HG02571 (cell line): ENCODE measurements around the gene RABGAP1L.
"Not testable (repeated sequence)": the region's sequence is repeated elsewhere in the genome, so short reads cannot be mapped to it uniquely, and the experiment has no call there.

Source experiments
- ATAC-seq: cut with Tn5 transposase; IDR thresholded peaks from one replicate; pipeline ENCODE4 v1.9.1; 2021; ENCODE audit warnings: mild to moderate bottlenecking, moderate library complexity; ENCODE audit not compliant: unreplicated experiment

Gene RABGAP1L

DNA sequence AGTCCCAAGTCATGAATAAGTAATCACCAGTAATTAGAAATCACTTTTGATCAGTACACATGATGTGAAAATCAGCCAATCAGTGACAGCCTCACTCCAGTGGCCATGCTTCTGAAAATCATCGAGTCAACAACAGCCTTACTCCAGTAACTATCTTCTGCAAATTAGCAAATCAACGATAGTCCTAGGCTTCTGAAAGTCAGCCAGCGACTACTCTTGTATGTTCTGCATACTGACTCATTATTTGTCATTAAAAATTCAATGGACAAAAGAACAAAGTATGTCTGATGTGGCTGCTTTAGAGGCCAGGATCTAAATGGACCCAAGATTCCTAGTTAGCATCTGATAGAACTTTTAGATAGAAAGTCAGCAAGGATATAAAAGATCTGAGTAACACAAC lies 391.0 kb downstream of the RABGAP1L start:
- ATAC-seq: no peak

- ATAC-seq: no peak
Observed at GRCh38 chr1:174556392-174556791, 397.1 kb downstream of the RABGAP1L start.

- no peak for ATAC-seq
Observed at GRCh38 chr1:174568551-174568950, 409.2 kb downstream of the RABGAP1L start.

DNA sequence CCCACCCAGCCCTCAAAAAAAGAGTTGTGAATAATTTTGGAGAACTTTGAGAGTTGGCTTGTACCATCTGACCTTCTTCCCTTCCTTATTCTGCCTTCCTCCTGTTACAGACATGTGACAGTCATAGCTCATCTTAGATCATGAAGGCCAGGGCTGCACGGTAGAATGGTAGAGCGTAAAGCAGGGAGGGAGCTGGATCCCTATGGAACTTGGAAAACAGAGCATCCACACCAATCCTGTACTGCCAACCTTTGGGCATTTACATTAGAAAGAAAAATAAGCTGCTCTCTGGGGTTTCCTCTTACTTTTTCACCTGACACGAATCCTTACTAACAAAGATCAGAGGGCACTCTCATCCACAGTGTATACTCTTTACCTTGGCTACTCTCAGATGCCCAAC lies 409.9 kb downstream of the RABGAP1L start:
- ATAC-seq: no peak

GRCh38 chr1:174572771-174573170 lies 413.5 kb downstream of the RABGAP1L start:
- no peak for ATAC-seq

- not testable (repeated sequence) for ATAC-seq
Observed at GRCh38 chr1:174576120-174576519, 416.8 kb downstream of the RABGAP1L start.

DNA sequence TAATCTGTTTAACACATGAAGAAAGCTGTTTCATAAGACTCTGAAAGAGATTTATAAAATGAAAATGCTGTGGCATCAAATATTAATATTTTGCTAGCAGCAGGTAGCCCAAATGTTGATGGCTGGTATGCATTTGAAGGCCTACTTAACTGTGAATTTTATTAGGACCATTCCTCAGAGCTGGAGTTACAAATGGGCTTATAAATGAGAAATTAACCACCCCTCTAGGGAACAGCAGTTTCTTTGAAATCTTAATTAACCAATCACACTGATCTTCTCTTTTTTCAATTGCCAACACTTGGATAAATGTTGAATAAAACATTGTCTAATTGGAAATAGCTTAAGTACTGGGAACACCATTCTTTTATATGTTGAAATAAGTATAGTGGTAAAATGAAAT lies 418.4 kb downstream of the RABGAP1L start:
- no peak for ATAC-seq

DNA sequence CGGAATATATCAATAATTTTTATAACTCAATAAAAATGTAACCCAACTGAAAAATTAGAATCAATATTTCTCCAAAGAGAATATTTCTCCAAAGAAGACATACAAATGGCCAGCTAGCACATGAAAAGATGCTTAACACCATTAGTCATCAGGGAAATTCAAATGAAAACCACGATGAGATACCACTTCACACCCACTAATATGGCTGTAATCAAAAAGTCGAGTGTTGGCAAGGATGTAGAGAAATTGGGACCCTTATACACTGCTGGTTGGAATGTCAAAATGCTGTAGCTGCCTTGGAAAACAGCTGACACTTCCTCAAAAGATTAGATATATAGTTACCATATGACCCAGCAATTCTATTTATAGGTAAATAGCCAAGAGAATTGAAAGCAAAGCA lies 421.5 kb downstream of the RABGAP1L start:
- no peak for ATAC-seq

DNA sequence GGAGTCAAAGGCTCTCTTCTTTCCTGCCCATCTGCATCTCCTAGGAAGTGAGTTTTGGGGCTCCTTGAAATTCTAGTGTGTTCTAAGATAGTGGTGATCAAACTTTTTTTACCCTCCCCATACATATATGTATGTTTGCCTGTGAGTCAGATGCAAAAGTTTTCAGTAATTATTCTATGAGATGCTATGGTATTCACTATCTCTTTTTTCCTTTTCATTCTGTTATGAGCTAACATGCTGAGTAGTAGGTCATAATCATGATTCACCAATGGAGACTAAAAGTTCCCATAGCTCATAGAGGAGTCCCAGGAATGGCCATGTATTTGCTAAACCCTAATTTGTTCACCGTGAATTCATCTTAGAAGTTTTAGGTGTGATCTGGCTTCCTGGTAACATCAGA lies 424.0 kb downstream of the RABGAP1L start:
- ATAC-seq: no peak

DNA sequence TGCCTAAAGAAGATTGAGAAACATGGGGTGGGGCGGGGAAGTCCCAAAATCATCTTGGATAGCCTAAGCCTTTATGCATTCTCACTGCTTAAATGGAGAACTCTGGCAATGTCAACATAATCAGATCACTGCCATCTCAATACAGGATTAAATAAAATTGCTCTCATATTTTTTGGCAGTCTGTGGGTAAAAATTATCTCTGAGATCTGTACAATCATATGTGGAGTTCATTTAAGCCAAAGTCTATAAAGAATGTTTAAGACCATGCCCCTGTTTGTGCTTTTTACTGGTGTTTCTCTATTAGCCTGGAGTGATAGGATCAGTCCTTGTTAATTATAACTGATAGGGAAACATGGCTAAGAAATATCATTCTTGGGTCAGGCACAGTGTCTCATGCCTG lies 424.8 kb downstream of the RABGAP1L start:
- ATAC-seq: no peak

DNA sequence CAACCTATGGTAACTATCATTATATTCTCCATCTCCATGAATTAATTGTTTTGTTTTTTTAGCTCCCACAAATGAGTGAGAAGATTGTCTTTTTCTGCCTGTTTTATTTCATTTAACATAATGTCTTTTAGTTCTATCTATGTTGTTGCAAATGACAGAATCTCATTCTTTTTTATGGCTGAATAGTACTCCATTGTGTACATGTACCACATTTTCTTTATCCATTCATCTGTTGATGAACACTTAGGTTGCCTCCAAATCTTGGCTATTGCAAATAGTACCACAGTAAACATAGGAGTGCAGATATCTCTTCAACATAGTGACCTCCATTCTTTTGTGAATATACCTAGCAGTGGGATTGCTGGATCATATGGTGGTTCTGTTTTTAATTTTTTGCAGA lies 429.3 kb downstream of the RABGAP1L start:
- ATAC-seq: not testable (repeated sequence)

DNA sequence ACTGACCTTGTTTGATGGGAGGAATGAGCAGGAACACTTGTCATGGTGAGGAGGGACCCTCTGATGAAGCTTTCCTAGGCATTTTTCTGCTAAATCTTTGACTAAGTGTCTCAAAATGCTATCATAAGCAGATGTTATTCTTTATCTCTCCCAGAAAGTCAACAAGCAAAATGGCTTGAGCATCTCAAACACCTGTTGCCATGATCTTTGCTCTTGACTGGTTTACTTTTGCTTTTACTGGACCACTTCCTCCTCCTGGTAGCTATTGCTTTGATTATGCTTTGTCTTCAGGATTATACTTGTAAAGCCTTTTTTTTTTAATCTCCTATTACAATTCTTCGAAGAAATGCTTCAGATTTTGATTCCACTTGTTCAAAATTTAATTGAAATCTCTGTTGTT lies 445.9 kb downstream of the RABGAP1L start:
- no peak for ATAC-seq

- no peak for ATAC-seq
Observed at GRCh38 chr1:174606471-174606870, 447.2 kb downstream of the RABGAP1L start.

DNA sequence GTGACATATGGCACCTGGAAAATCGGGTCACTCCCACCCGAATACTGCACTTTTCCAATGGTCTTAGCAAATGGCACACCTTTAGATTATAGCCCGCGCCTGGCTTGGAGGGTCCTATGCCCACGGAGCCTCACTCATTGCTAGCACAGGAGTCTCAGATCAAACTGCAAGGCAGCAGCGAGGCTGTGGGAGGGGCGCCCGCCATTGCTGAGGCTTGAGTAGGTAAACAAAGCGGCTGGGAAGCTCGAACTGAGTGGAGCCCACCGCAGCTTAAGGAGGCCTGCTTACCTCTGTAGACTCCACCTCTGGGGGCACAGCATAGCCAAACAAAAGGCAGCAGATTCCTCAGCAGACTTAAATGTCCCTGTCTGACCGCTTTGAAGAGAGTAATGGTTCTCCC lies 458.6 kb downstream of the RABGAP1L start:
- not testable (repeated sequence) for ATAC-seq

DNA sequence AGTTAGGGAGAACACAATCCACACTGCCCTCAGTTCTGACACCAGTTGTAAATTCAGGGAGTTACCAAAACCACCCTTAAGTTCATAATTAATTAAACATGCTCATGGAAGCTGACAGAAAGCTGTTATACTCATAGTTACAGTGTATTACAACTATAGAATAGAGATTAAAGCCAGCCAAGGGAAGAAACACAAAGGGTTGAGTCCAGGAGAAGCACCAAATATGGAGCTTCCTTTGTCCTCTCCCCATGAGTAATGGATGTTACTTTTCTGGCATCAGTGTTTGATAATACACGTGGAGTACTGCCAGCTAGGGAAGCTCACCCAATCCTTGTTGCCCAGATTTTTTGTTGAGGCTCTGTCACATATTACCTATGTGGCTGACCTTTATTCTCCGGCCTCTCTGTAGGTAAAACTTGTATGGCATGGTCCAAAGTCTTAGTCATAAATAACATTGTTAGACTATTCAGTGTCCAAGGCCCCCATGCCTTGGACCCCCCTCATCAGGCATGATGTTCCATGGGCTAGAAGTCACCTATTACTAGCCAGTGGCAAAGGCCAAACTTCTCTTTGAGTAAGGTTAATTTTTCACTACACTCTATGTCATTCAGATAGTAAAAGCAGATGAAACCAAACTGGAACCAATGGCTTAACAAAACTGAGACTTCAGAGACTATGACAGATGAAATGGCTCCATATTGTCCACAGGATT lies 464.2 kb downstream of the RABGAP1L start:
- no peak for ATAC-seq

DNA sequence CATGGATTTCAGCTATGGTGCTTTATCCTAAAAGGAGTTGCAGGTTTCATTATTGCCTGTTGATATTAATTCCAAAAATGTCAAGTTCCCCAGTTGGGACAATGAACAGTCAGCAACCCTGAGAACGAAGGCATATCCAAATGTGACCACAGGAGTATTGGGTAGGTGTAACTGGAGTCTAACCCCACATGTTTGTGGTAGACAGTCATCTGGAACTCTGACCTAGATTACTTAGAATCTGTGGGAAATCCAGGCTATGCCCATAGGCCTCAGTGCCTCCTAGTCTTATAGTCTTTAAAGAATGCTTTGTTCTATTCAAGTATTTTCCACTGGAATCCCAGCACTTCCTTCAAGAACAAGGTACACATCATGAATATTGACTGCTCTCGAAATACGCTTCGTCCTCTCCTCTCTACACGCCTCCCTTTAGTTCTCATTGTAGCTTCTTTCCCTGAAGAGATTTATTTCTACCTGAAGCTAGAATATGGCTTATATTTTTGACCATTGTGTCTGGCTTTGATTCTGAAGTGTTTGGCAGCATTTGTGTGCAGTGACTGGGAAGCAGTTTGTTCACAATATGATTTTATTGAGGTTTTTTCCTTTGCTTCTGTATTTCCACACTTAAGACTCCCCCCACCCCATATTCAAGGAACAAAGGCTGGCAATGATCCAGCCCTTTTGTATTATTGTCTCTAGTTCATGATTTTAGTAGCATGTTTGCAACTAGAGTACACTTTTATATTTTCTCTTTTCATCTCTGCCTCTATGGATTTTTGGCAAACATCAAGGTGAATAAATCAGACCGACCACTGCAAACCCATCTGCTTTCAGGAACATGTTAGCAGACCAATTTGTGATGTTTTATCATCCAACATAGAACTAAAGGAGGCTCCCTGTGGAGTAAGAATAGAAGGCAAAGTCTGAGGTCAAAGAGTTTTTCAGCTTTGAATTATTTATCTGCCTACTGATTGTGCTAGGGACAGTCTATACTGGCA lies 467.0 kb downstream of the RABGAP1L start:
- ATAC-seq: no peak

GRCh38 chr1:174637487-174637886 lies 478.2 kb downstream of the RABGAP1L start:
- no peak for ATAC-seq

GRCh38 chr1:174639461-174639860 lies 480.1 kb downstream of the RABGAP1L start:
- no peak for ATAC-seq

DNA sequence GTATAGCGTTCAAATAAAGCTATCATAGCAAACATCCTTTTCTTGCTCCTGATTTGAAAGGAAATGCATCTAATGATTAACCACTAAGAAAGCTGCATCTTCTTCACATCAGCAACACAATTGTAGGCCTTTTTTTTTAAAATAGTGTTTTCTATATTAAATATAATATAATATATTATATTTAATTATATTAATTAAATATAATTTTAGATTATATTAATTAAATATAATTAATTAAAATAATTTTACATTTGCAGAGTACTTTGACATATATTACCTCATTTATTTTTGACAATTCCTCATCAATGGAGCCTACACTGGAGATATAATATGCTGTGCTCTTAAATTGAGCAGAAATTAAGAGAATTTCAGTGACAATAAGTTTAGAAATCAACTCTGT lies 481.5 kb downstream of the RABGAP1L start:
- no peak for ATAC-seq

GRCh38 chr1:174642393-174642792 lies 483.1 kb downstream of the RABGAP1L start:
- ATAC-seq: no peak

- no peak for ATAC-seq
Observed at GRCh38 chr1:174643206-174643605, 483.9 kb downstream of the RABGAP1L start.

- not testable (repeated sequence) for ATAC-seq
Observed at GRCh38 chr1:174649572-174649971, 490.3 kb downstream of the RABGAP1L start.
